CD4-positive, alpha-beta T cell treated with Interleukin-17A for 1 hour (primary cell): Measurements from ENCODE around the gene ABCA4.
"Not testable (repeated sequence)": the region's sequence is repeated elsewhere in the genome, so short reads cannot be mapped to it uniquely, and the experiment has no call there.

Experiments used
- DNase-seq: peaks from one replicate; pipeline ENCODE4 v3.0.0-alpha.2; 2020

The ABCA4 gene

DNA sequence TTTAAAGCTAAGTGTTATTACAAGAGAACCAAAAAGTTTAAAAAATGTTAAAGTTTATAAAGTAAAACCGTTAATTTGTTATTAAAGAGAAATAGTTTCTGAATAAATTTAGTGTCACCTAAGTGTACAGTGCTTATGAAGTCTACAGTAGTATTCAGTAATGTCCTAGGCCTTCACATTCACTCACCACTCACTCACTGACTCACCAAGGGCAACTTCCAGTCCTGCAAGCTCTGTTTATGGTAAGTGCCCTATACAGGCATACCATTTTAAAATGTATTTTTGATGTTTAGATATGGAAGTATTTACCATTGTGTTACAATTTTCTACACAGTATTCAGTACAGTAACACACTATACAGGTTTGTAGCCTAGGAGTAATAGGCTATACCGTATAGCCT lies 151.6 kb downstream of the ABCA4 start:
- no peak for DNase-seq

GRCh38 chr1:93967306-93967705 lies 153.6 kb downstream of the ABCA4 start:
- no peak for DNase-seq

GRCh38 chr1:93965888-93966287 lies 155.1 kb downstream of the ABCA4 start:
- DNase-seq = no peak

- DNase-seq = no peak
Observed at GRCh38 chr1:93965256-93965655, 155.7 kb downstream of the ABCA4 start.

GRCh38 chr1:93964777-93965200 lies 156.2 kb downstream of the ABCA4 start:
- DNase-seq = no peak

- no peak for DNase-seq
Observed at GRCh38 chr1:93964096-93964776, 156.7 kb downstream of the ABCA4 start.

DNA sequence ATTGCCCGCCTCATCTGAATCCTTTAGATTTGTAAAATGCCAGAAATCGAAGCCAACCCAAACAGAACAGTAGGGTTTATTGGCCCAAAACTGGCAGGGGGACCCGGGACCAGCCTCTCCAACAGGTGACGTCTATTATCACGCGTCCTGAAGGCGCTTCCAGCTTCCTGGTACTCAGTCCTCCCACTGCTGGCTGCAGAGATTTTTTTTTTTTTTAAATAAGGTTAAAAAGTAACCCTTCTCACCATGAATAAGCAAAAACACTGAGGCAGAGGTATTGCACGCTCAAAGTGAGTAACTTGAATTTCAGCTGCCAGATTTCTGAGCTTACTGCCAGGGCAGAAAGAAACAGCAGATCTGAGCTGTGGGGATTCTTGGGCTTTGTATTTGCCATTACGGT lies 157.4 kb downstream of the ABCA4 start:
- no peak for DNase-seq

DNA sequence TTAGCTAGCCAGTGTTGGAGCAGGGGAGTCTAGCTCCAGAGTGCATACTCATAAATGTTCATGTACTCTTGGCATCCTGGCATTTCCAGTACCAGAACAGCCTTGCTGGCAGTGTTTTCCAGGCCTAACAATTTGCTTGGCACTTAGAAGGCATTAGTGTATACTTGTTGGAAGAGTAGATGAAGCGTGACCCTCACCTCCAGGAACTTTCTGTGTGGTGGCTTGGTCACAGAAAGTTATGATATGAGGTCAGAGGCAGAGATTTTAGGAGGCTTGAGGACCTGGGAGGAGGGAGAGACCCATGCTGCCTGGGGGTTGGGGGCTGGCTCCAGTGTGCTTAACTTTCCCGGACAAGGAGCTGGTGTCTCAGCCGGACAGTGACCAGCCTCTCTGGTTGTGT lies 159.0 kb downstream of the ABCA4 start:
- DNase-seq = no peak

DNA sequence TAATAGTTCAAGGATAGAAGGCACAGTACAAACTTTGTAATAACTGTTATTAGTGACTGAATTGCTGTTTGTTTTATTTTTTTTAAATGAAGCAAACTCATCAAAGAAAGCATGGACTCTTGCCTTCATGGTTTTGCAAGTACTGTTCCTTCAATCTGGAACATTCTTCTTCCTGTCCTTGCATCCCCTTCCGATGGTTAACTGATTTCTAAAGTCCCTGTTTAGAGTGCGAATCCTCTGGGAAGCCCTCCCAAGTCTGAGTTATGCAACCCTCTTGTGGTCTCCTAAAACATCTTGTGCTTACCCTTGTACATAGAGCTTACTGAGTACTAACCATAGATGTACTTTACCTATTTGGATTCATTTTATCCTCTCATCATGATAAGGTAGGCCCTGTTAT lies 159.5 kb downstream of the ABCA4 start:
- no peak for DNase-seq

DNA sequence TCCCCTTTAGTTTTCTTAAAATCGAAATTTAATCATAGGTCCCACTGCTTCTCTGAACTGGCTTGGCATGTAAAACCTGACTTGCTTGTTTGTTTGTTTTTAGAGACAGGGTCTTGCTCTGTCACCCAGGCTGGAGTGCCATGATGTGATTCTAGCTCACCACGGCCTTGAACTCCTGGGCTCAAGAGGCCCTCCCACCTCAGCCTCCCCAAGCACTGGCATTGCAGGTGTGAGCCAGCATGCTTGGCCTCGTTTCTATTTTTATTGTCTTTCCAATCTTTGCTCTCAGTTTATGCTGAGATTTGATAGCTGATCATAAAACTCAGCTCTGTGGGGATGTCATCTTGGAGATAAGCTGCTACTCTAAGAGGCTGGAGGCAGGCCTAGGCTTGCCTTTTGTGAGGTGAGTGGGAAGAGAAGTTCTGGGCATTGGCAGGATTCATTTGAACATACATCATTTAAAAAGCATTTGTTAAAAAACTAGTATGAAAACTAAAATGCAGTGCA lies 160.3 kb downstream of the ABCA4 start:
- no peak for DNase-seq

DNA sequence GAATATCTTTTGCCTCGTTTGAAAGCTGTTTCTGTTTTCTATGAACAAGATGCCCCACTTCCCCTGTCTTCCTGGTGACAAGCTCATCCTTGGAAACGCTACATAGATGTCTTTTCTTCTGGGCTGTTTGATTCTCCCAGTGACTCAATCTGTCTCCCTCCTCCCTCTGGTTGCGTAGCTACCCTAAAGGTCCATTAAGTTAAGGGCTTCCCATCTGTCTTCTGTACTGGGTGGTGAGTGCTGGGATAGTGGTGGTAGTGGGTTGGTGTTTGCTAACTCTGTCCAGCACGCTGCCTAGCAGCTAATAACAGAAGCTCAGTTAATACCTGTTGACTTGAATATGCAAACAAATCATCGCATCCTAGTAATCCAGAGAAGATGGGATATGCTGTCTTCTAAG lies 161.5 kb downstream of the ABCA4 start:
- no peak for DNase-seq

GRCh38 chr1:93958726-93959100 lies 162.2 kb downstream of the ABCA4 start:
- no peak for DNase-seq

- no peak for DNase-seq
Observed at GRCh38 chr1:93958032-93958725, 162.8 kb downstream of the ABCA4 start.

GRCh38 chr1:93955765-93956164 lies 165.2 kb downstream of the ABCA4 start:
- DNase-seq = no peak

DNA sequence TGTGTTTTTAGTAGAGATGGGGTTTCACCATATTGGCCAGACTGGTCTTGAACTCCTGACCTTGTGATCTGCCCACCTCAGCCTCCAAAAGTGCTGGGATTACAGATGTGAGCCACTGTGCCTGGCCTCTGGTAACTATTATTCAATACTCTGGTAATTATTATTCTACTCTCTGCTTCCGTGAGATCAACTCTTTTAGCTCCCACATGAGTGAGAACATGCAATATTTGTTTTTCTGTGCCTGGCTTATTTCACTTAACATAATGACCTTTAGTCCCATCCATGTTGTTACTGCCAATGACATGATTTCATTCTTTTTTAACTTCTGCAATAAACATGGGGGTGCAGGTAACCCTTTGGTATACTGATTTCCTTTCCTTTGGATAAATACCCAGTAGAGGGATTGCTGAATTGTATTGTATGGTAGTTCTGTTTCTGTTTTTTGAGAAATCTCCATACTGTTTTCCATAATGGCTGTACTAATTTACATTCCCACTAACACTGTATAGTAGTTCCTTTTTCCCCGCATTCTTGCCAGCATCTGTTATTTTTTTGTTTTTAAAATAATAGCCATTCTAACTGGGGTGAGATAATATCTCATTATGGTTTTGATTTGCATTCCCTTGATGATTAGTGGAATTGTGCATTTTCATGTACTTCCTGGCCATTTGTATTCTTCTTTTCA lies 173.8 kb downstream of the ABCA4 start:
- DNase-seq = not testable (repeated sequence)
